WTC11 (cell line): ENCODE results near the gene PLPP1.

ENCODE experiments used
- ATF2 ChIP-seq: sonication (generic); formaldehyde crosslinking; IDR thresholded peaks from 2 replicates; pipeline ENCODE4 v1.8.1; 2022; ENCODE audit warnings: low read depth, missing genetic modification reagents, borderline replicate concordance
- CTCF ChIP-seq: fragments of 200-600 bp; IDR thresholded peaks from 2 replicates; pipeline ENCODE4 v1.8.0; 2022; ENCODE audit warnings: antibody characterized with exemption
- ESRRA ChIP-seq: sonication (generic); formaldehyde crosslinking; IDR thresholded peaks from 2 replicates; pipeline ENCODE4 v1.8.1; 2022; ENCODE audit warnings: mild to moderate bottlenecking, missing genetic modification reagents, borderline replicate concordance
- ETV6 ChIP-seq: sonication (generic); formaldehyde crosslinking; IDR thresholded peaks from 2 replicates; pipeline ENCODE4 v1.8.1; 2022; ENCODE audit warnings: mild to moderate bottlenecking, missing genetic modification reagents
- MLX ChIP-seq: sonication (generic); formaldehyde crosslinking; IDR thresholded peaks from 2 replicates; pipeline ENCODE4 v1.8.1; 2023; ENCODE audit warnings: mild to moderate bottlenecking, missing genetic modification reagents, moderate library complexity
- PRRX2 ChIP-seq: fragments of 250-450 bp; sonication (Bioruptor Pico); IDR thresholded peaks from 2 replicates; pipeline ENCODE4 v1.8.0; 2021; ENCODE audit warnings: mild to moderate bottlenecking
- SP1 ChIP-seq: sonication (generic); formaldehyde crosslinking; conservative IDR thresholded peaks from 2 replicates; pipeline ENCODE4 v1.8.1; 2022; ENCODE audit warnings: missing genetic modification reagents
- TEAD4 ChIP-seq: sonication (generic); formaldehyde crosslinking; IDR thresholded peaks from 2 replicates; pipeline ENCODE4 v1.8.0; 2022; ENCODE audit warnings: mild to moderate bottlenecking, missing genetic modification reagents
- ZNF138 ChIP-seq: sonication (generic); formaldehyde crosslinking; conservative IDR thresholded peaks from 2 replicates; pipeline ENCODE4 v1.8.1; 2022; ENCODE audit warnings: mild to moderate bottlenecking, moderate library complexity, missing genetic modification reagents
- ZNF423 ChIP-seq: fragments of 250-450 bp; sonication (Bioruptor Pico); IDR thresholded peaks from 2 replicates; pipeline ENCODE4 v2.1.2; 2022; ENCODE audit warnings: mild to moderate bottlenecking, moderate library complexity
- TF ChIP-seq, protein P1 (sequence below): fragments of 250-450 bp; sonication (Bioruptor Pico); IDR thresholded peaks from 2 replicates; pipeline ENCODE4 v2.1.2; 2022; ENCODE audit warnings: mild to moderate bottlenecking, moderate library complexity
- TF ChIP-seq, protein P2 (sequence below): sonication (generic); formaldehyde crosslinking; IDR thresholded peaks from 2 replicates; pipeline ENCODE4 v1.8.1; 2022; ENCODE audit warnings: low read depth, mild to moderate bottlenecking, moderate library complexity, missing genetic modification reagents, borderline replicate concordance

DNA sequence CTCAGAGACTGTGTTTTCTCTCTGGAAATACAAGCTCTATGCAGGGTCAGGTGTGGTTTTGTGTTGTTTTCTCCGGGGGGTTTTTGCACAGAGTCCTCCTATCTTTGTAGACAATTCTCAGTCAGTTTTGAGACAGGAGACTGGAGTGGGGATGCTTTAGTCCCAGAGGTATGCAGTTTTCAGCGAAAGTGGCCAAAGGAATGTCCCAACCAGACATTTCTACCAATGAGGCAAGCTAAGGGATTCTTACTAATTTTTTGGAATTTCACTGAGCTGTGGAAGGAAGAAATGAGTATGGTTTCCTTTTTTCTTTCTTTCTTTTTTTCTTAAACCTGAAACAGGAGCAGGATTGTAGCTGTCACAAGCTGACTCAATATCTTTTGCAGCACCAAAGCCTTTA lies 35.3 kb upstream of the PLPP1 start:
- TF ChIP-seq ESRRA (no peak), CTCF (no peak), PRRX2 (CRISPR knock-in tag) (no peak), SP1 (no peak), ZNF423 (CRISPR knock-in tag) (no peak), ETV6 (no peak), ATF2 (CRISPR knock-in tag) (no peak), MLX (no peak), TEAD4 (CRISPR knock-in tag) (no peak), ZNF138 (CRISPR knock-in tag) (no peak)
- TF ChIP-seq, protein P1, sequence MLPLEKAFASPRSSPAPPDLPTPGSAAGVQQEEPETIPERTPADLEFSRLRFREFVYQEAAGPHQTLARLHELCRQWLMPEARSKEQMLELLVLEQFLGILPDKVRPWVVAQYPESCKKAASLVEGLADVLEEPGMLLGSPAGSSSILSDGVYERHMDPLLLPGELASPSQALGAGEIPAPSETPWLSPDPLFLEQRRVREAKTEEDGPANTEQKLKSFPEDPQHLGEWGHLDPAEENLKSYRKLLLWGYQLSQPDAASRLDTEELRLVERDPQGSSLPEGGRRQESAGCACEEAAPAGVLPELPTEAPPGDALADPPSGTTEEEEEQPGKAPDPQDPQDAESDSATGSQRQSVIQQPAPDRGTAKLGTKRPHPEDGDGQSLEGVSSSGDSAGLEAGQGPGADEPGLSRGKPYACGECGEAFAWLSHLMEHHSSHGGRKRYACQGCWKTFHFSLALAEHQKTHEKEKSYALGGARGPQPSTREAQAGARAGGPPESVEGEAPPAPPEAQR, result no peak
- TF ChIP-seq, protein P2, sequence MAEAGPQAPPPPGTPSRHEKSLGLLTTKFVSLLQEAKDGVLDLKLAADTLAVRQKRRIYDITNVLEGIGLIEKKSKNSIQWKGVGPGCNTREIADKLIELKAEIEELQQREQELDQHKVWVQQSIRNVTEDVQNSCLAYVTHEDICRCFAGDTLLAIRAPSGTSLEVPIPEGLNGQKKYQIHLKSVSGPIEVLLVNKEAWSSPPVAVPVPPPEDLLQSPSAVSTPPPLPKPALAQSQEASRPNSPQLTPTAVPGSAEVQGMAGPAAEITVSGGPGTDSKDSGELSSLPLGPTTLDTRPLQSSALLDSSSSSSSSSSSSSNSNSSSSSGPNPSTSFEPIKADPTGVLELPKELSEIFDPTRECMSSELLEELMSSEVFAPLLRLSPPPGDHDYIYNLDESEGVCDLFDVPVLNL (CRISPR knock-in tag), result no peak
